HS-27A (cell line): ENCODE results near the gene ABL2.
"Not testable (repeated sequence)": the region's sequence is repeated elsewhere in the genome, so short reads cannot be mapped to it uniquely, and the experiment has no call there.

Source experiments
- DNase-seq: peaks from one replicate; pipeline ENCODE4 v3.0.0-alpha.2; 2012; ENCODE audit warnings: low read depth, missing footprints

Gene ABL2

GRCh38 chr1:179213317-179213716, 16.2 kb downstream of the ABL2 start:
- DNase-seq: not testable (repeated sequence)

DNA sequence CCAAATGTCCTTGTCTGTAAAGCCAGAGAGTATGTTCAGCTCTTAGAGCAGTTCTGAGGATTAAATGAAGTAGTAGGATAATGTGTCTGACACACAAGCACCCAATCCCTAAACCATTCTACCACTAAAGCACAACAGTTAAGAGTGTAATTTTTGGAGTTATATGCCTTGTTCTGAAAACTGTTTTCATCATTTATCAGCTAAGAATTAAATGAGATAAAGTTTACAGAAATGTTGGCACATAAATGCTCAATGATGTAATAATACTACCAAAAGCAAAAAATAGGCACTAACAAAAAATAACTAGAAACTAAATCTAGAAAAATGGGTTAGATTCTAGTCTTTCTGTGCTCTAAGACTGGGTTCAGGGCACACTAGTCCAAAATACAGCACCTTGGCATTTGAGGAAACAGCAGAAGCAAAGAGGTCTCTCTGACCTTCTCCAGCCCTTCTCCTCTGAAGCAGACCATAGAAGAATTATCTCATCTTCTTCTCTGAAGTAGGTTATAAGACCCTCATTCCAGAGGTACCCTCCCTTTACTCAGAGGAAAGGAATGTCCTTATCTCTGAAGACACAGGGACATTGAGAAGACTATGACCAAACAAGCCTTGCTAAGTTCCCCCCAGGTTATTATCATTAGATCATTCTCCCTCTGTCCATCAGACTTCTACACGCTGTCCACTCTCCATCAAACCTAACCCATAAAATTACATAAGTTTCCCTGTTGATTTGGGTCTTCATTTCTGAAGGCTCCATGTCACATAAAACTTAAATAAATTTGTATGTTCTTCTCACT, 20.6 kb downstream of the ABL2 start:
- DNase-seq: no peak

DNA sequence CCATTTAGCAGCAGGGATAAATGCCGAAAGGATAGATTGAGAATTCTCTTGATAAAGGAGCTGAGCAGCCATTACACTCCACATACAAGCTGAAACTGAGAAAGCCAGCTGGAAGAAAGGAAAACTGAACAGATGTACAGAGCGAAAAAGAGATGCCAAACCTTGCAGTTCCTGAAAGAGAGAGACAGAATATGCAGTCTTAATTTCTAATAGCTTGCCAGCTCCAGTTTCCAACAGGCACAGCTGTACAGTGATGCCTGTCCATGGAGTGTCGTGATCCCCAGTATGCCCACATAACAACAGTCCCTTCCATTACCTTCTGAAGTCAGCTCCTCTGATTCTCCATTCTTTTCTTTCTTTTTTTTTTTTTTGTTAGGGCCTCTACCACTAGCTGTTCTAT, 22.7 kb downstream of the ABL2 start:
- no peak for DNase-seq

- DNase-seq: no peak
Measured at GRCh38 chr1:179205284-179205683, 24.2 kb downstream of the ABL2 start.

- no peak for DNase-seq
Measured at GRCh38 chr1:179202161-179202560, 27.3 kb downstream of the ABL2 start.

- DNase-seq: no peak
Measured at GRCh38 chr1:179200586-179200985, 28.9 kb downstream of the ABL2 start.

DNA sequence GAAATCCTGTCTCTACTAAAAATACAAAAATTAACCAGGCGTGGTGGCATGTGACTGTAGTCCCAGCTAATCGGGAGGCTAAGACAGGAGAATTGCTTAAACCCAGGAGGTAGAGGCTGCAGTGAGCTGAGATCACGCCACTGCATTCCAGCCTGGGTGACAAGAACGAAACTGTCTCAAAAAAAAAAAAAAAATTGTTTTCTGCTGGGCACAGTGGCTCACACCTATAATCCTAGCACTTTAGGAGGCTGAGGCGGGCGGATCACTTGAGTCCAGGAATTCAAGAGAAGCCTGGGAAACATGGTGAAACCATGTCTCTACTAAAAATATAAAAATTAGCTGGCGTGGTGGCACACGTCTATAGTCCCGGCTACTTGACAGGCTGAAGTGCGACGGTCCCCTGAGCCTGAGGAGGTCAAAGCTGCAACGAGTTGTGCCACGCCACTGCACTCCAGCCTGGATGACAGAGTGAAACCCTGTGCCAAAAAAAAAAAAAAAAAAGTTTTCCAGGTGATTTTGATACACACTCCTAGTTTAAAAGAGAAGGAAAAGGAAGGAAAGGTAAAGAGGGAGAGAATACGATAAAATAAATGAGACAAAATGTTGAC, 31.7 kb downstream of the ABL2 start:
- no peak for DNase-seq

GRCh38 chr1:179195857-179196256, 33.6 kb downstream of the ABL2 start:
- DNase-seq: not testable (repeated sequence)

- DNase-seq: no peak
Measured at GRCh38 chr1:179195376-179195775, 34.1 kb downstream of the ABL2 start.

DNA sequence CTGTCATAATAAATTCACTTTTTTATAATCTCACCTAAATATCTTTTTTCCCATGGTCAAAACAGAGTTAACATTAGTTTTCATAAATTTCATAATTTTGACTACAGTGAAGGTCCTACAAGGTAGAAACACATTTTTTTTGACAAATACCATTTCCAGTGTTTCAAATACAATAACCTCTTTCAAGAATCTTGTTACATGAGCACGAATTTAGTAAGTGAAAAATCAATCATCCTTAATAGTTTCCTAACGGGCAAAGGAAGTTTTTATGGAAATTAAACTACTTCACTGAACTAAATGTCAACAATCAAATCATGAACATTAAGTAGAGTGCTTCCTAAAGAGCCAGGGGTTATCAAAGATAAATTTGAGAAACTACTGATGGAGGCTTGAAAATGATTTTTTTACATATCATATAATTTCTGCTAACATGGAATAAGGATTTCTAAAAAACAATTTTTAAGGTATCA, 35.4 kb downstream of the ABL2 start:
- no peak for DNase-seq

DNA sequence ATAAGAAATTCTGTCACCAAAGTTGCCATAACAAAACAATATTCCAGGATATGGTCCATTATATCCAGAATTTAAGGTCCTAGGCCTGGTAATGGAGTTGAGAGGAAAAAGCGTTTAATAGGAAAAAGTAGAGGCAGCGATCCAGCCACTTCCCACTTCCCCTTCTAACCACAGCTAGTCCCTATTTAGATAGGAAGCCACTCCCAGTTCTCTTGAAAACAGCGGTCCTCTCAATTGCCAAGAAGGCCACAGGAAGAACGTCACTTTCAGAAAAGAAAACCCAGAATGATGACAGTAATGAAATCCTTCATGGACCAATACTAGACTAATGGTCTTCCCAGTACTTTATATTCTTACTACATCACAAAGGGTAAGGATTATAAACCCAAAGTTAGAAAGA, 38.6 kb downstream of the ABL2 start:
- no peak for DNase-seq

DNA sequence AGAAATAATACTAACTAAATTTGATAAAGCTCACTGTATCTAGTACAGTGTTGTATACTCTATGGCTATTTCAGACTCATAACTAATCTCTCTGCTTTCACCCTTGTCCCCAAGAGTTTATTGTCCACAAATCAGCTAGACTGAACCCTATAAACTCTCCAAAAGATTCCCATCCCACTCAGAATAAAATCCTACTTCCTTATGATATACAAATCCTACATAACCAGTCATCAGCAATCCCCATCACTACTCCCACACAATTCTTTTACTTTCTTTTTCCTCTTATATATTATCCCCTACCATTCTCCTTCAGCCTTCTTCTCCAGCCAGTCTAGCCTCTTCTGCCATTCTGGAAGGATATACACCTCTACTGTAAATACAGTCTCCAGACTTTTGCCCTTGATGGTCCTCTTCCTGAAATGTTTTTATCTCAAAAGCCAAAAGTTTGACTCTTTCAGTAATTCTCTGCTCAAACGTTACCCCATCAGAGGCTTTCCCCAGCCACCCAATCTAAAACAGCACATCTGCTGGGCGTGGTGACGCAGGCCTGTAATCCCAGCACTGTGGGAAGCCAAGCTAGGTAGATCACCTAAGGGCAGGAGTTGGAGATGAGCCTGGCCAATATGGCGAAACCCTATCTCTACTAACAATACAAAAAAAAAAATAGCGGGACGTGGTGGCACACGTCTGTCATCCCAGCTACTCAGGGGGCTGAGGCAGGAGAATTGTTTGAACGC, 41.6 kb downstream of the ABL2 start:
- DNase-seq: no peak

DNA sequence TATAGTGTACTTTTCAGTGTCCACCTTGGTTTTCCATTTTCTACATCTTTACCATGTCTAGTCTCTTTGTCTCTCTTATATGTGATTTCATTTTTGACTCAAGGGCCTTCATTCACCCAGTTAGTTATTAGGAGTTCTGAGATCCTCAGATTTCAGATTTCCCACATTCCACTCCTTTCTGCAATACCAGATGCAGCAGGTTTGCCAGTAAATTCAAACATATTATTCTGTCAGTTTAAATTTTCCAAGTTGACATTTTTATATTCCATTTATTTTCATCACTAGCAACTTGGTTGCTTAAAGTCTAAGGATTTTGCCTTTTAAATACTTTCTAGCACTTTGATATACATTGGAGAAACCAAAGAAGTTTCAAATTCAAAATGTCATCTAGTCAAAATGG, 42.4 kb downstream of the ABL2 start:
- DNase-seq: no peak

DNA sequence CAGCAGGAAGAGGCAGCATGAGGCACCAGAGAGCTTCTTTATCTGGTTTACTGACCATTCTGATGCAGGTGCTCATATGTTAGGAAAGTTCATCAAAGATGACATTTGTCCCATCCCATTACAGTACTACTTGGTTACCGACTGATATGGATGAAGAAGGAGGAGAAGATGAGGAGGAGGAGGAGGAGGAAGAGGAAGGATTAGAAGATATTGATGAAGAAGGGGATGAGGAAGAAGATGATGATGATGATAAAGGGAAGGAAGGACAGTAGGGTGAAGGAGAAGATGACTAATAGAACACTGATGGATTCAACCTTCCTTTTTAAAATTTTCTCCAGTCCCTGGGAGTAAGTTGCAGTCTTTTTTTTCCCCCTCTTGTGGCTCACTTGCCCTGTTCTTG, 45.1 kb downstream of the ABL2 start:
- no peak for DNase-seq

GRCh38 chr1:179183857-179184256, 45.6 kb downstream of the ABL2 start:
- no peak for DNase-seq

GRCh38 chr1:179178950-179179349, 50.5 kb downstream of the ABL2 start:
- DNase-seq: no peak

DNA sequence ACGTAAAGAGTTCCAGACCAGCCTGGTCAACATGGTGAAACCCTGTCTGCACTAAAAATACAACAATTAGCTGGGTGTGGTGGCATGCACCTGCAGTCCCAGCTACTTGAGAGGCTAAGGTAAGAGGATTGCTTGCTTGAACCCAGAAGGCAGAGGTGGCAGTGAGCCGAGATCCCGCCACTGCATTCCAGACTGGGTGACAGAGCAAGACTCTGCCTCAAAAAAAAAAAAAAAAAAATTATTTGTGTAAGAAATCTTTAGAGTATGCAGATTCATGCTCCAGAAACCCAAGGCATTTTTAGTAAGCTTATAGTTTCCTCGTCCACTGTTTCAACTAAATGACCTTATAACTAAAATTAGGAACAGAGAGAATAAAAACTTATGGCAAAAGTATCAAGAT, 51.3 kb downstream of the ABL2 start:
- DNase-seq: no peak

DNA sequence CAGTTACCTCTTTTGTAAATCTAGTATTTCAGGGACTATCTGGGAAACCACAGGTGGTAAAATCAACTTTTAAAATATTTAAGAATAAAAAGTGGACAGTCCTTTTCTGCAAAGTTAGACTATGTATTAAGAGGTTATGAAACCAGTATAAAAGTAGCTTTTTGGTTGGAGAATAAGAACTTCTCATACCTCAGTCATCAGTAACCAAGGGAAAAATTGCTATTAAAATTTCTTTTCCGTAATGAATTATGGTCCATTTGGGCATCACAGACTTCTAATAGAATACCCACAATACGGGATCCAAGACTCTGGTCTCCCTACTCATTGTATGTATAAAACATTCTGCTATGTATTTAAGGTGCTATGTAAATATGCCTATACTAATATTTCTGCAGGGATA, 51.9 kb downstream of the ABL2 start:
- DNase-seq: no peak

GRCh38 chr1:179177182-179177581, 52.3 kb downstream of the ABL2 start:
- DNase-seq: no peak

- no peak for DNase-seq
Measured at GRCh38 chr1:179175011-179175841, 54.3 kb downstream of the ABL2 start.

- DNase-seq: not testable (repeated sequence)
Measured at GRCh38 chr1:179170468-179170770, 59.1 kb downstream of the ABL2 start.
